Measurements from ENCODE around the gene IL4R.
A peak's percentile ranks its signal among the peaks of the same experiment; 100 is the strongest.
"Not testable (repeated sequence)": the region's sequence is repeated elsewhere in the genome, so short reads cannot be mapped to it uniquely, and the experiment has no call there.

The IL4R gene

GRCh38 chr16:27381236-27381635 lies 67.5 kb downstream of the IL4R start:
- no peak for DNase-seq (ENCODE audit: low read depth in 2 of 2)

GRCh38 chr16:27381974-27382855 lies 68.4 kb downstream of the IL4R start:
- DNase-seq (ENCODE audit: low read depth in 2 of 2), result no peak

- no peak for DNase-seq (ENCODE audit: low read depth in 2 of 2)
Observed at GRCh38 chr16:27383556-27384243, 69.9 kb downstream of the IL4R start.

DNA sequence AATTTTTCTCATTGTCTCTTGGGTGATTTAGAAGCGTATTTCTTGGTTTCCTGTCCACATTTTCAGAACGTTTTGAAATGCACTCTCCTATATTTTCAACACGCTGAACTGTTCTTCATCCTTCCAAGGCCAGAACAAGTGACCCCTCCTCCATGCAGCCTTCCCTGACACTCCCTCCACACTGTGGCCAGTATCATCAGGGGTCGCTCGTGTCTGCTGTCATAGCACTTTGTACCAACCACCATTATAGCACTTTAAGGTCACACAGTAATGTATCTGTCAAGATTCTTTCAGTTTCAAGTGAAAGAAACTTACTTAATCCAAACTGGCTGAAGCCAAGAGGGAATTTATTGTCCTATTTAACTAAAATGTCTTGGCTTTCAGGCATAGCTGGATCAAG lies 70.7 kb downstream of the IL4R start:
- DNase-seq (ENCODE audit: low read depth in 2 of 2), result no peak

- no peak for DNase-seq (ENCODE audit: low read depth in 2 of 2)
Observed at GRCh38 chr16:27385398-27385797, 71.6 kb downstream of the IL4R start.

DNA sequence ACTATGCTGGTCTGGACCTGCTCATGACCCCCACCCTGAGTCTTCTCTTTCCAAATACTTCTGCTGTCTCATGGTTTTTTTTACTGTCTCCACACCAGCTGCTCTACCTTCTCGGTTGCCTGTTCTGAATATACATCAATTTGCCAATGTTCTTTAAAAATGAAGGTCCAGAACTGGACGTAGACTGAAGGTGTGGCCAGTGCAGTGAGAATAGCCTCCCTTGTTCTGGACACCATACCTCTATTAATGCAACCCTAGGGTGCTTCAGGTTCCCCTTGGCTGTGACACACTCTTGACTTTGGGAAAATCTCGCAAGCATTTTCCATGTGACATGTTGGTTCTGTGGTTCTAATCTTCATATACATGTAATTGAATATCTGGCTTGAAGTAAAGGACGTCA lies 72.9 kb downstream of the IL4R start:
- DNase-seq (ENCODE audit: low read depth in 2 of 2), result no peak

GRCh38 chr16:27387724-27388123 lies 74.0 kb downstream of the IL4R start:
- DNase-seq (ENCODE audit: low read depth in 2 of 2), result no peak

DNA sequence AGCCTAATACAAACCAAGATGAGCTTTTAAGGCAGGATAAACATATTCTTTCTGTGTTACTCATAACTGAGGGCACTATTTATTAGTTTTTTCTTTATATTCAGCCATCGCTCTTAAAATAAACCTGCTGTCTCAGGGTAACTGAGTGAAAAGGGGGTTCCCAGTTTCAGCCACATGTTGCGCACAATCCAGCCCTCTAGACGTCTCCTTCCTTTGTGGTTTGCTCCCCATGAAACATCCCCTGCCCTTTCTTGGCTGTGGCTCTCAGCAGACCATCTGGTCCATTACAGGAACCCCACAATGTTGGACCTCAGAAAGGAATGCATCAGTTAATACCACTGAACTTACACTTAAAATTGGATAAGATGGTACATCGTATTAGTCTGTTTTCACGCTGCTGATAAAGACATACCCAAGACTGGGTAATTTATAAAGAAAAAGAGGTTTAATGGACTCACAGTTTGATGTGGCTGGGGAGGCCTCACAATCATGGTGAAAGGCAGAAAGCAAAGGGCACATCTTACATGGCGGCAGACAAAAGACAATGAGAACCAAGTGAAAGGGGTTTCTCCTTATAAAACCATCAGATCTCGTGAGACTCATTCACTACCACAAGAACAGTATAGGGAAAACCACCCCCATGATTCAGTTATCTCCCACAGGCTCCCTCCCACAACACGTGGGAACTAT lies 75.6 kb downstream of the IL4R start:
- DNase-seq (ENCODE audit: low read depth in 2 of 2), result no peak

DNA sequence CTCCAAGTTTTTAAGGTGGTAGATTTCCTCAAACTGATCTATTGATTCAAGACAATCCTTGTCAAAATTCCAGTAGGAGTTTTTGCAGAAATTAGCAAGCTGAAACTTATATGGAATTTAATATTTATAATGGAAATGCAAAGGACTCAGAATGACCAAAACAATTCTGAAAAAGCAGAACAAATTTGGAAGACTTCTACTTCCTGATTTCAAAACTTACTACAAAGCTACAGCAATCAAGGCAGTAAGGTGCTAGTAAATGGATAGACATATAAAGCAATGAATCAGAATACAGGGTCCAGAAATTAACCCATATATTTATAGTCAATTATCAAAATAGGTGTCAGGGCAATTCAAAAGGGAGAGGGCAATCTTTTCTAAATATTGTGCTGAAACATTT lies 76.4 kb downstream of the IL4R start:
- no peak for DNase-seq (ENCODE audit: low read depth in 2 of 2)

DNA sequence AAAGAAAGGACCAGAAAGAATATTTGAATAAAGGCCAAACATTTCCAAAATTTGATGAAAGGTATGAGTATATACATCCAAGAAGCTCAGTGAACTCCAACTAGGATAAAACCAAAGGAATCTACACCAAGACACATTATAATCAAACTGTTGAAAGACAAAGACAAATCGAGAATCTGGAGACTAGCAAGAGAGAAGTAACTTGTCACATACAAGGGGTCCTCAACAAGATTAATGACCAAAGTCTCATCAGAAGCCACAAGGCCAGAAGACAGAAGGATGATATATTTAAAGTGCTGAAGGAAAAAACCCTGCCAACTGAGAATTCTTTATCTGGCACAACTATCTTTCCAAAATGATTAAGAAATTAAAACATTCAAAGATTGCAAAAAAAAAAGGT lies 78.9 kb downstream of the IL4R start:
- DNase-seq (ENCODE audit: low read depth in 2 of 2), result no peak

DNA sequence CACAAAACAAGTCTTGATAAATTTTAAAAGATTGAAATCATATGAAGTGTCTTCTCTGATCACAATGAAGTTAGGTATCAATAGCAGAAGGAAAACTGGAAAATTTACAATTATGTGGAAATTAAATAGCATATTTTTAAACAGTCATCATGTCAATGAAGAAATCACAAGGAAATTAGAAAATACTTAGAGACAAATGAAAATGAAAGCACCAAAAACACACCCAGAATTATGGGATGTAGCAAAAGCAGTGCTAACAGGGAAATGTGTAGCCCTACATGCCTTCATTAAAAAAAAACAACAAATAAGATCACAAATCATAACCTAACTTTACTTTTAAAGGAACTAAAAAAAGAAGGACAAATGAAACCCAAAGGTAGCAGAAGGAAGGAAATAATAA lies 80.7 kb downstream of the IL4R start:
- no peak for DNase-seq (ENCODE audit: low read depth in 2 of 2)

GRCh38 chr16:27398341-27398893 lies 84.6 kb downstream of the IL4R start:
- not testable (repeated sequence) for DNase-seq (ENCODE audit: low read depth in 2 of 2)

DNA sequence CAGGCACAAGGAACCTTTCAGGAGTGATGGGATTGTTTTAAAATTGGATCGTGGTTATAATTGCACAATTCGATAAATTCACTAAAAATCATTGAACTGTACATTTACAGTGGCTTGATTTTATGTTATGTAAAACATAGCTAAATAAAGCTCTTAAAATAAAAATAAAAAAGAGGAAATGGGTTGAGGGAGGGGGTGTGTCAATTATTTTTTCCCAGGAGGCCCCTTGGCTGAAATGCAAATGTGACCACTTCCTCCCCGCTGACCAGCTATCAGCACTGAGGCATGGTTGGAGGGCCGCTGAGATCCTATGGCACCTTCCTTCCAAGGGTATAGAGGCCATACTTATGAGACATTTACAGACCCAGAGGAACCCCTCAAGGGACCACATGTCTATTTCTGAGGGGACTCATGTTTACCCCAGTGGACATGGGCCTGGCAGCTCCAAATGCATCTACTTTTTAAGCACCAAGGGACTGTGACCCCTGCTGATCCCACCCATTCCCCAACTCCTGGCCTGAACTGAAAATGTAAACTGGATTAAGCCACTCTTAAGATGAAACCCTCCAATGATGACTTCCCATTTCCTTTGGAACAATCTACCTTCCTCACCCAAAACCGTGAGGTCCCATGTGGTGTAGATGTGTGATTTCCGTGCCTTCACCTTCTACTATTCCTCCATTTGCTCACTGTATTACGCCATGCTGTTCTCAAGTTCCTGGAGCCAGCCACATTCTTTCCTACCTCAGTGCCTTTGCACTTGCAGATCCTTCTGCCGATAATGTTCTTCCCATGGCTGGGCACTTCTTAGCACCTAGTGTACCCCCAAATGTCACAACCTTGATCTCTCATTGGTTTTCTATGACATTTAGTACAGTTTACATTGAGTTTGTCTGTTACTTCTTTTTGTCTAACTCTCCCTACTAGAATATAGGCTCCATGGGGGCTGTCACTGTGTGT lies 85.4 kb downstream of the IL4R start:
- DNase-seq (ENCODE audit: low read depth in 2 of 2), result no peak

GRCh38 chr16:27399969-27400368 lies 86.2 kb downstream of the IL4R start:
- no peak for DNase-seq (ENCODE audit: low read depth in 2 of 2)

GRCh38 chr16:27400751-27401620 lies 87.2 kb downstream of the IL4R start:
- DNase-seq (ENCODE audit: low read depth in 2 of 2), result no peak

DNA sequence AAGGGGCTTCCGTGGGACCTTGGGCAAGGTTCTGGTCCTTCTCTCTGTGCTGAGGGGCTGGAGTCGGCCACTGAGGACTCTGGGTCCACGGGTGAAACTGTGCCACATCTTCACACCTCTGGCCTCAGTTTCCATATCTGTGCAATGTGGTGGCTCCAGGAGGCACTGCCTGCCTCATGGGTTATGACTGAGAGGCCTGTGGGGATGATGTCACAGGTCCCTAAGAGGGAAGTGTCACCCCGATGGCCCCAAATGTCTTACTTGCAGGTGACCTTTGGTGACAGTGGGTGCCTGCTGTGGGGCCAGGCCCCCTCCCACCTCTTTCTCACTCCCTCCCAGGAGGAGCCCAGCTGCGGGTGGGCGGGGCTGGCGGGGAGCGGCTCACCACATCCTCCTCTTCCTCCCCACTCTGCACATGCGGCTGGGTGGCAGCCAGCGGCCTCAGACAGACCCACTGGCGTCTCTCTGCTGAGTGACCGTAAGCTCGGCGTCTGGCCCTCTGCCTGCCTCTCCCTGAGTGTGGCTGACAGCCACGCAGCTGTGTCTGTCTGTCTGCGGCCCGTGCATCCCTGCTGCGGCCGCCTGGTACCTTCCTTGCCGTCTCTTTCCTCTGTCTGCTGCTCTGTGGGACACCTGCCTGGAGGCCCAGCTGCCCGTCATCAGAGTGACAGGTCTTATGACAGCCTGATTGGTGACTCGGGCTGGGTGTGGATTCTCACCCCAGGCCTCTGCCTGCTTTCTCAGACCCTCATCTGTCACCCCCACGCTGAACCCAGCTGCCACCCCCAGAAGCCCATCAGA lies 88.2 kb downstream of the IL4R start, which contains the start of gene IL21R:
TSS of gene IL21R (plus strand) at position 407 of the 801 bp plus-strand sequence. CDS start 27,898 bp downstream, outside the sequence.
- peak; percentile 79 to 93 for DNase-seq (ENCODE audit: low read depth in 2 of 2)

DNA sequence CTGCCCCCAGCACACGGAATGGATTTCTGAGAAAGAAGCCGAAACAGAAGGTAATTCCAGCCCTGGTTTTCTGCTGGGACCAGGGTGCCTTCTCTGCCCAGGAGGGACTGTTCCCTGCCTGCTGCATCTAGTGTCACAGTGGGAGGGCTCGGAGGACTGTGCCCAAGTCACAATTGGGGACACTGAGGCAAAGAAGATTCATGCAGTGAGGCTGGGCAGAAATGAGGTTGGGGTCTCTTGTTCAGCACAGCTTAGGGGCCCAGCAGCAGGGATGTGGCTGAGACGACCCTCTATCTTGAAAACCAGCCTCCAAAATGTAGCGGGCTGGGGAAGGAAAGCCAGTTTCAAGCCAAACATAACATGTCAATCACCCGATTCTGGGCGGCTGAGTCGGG lies 88.8 kb downstream of the IL4R start:
- no peak for DNase-seq (ENCODE audit: low read depth in 2 of 2)

GRCh38 chr16:27402964-27403600 lies 89.3 kb downstream of the IL4R start:
- no peak for DNase-seq (ENCODE audit: low read depth in 2 of 2)

GRCh38 chr16:27403601-27403992 lies 89.8 kb downstream of the IL4R start:
- no peak for DNase-seq (ENCODE audit: low read depth in 2 of 2)

All from stimulated activated CD8-positive, alpha-beta memory T cell treated with anti-CD3 and anti-CD28 coated beads, Interleukin-7, amount 100 ng/mL, for 4 hours (primary cell).